ENCODE data around the gene CAPN1.

The CAPN1 gene

DNA sequence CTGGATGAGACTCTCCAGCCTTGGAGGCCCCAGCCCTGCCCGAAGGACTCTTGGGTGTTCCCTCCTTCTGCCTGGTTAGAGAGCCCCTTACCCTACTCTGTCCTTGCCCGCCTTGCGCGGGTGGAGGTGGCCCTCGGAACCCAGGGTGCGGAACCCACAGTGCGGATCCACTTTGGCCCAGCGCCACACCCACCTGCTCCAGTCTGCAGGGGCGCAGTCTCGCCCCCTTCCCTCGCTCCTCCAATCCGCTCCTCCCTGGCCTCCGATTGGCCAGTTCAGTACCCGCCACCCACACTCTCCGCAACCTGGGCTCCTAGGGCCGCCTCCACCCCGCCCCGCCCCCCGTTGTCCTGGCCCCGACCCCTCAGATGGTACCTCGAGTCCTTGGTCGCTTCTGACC, 2.4 kb downstream of the CAPN1 start:
- Histone ChIP-seq H3K27ac (ENCODE audit: low read length) (no peak overlapping the region), H3K9ac (ENCODE audit: low read length) (no peak overlapping the region), H3K4me3 (ENCODE audit: low read length) (peak overlapping the region; percentile 80)

DNA sequence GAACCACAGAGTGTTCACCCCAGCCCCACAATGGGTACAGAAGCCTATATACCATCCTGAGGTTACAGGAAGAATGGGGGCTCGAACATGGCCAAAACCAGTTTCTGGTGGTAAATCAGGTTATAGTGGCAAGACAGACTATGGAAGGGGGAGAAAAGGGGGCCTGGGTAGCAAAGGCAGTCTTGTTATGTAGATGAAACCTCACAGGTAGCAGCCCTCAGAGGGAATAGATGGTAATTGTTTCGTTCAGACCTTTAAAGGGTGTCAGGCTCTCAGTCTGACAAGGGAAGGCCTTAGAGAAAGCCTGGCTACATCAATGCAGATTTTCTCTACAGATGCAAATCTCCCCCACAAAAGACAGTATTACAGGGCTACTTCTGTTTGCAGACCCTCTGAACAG, 3.4 kb downstream of the CAPN1 start:
- peaks cover 33% of the 10 kb centered on the region for H3K4me1 ChIP-seq (ENCODE audit: control insufficient read depth, low read depth, low read length)
- no peaks in the 10 kb centered on the region for H3K9me3 ChIP-seq (ENCODE audit: control insufficient read depth, low read depth, low read length)
- peaks cover 30% of the 10 kb centered on the region for H3K36me3 ChIP-seq (ENCODE audit: control insufficient read depth, low read depth, low read length)
- peak overlapping the region; percentile 47 for H3K4me3 ChIP-seq (ENCODE audit: low read length)
- no peaks in the 10 kb centered on the region for H3K27me3 ChIP-seq (ENCODE audit: control insufficient read depth, insufficient read depth, low read length)
- no peak overlapping the region for H3K9ac ChIP-seq (ENCODE audit: low read length)
- no peak overlapping the region for H3K27ac ChIP-seq (ENCODE audit: low read length)

More for the DNA sequence above, 2.4 kb downstream of the CAPN1 start:
- Histone ChIP-seq H3K36me3 (ENCODE audit: control insufficient read depth, low read depth, low read length) (peaks cover 20% of the 10 kb centered on the region), H3K27me3 (ENCODE audit: control insufficient read depth, insufficient read depth, low read length) (no peaks in the 10 kb centered on the region), H3K9me3 (ENCODE audit: control insufficient read depth, low read depth, low read length) (no peaks in the 10 kb centered on the region), H3K4me1 (ENCODE audit: control insufficient read depth, low read depth, low read length) (peaks cover 33% of the 10 kb centered on the region)

DNA sequence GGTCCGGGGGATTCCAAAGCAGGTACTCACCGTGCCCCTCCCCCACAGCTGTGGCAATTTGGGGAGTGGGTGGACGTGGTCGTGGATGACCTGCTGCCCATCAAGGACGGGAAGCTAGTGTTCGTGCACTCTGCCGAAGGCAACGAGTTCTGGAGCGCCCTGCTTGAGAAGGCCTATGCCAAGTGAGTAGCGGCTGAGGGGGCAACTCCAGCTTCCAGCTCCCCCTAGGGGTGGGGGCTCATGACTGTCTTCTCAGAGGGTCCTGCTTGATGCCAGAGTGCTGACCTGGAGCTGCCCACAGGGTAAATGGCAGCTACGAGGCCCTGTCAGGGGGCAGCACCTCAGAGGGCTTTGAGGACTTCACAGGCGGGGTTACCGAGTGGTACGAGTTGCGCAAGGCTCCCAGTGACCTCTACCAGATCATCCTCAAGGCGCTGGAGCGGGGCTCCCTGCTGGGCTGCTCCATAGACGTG, 4.2 kb downstream of the CAPN1 start:
- Histone ChIP-seq H3K4me1 (ENCODE audit: control insufficient read depth, low read depth, low read length) (peaks cover 33% of the 10 kb centered on the region), H3K27me3 (ENCODE audit: control insufficient read depth, insufficient read depth, low read length) (no peaks in the 10 kb centered on the region), H3K27ac (ENCODE audit: low read length) (no peak overlapping the region), H3K36me3 (ENCODE audit: control insufficient read depth, low read depth, low read length) (peaks cover 38% of the 10 kb centered on the region), H3K9me3 (ENCODE audit: control insufficient read depth, low read depth, low read length) (no peaks in the 10 kb centered on the region), H3K9ac (ENCODE audit: low read length) (no peak overlapping the region), H3K4me3 (ENCODE audit: low read length) (peak overlapping the region; percentile 47)

DNA sequence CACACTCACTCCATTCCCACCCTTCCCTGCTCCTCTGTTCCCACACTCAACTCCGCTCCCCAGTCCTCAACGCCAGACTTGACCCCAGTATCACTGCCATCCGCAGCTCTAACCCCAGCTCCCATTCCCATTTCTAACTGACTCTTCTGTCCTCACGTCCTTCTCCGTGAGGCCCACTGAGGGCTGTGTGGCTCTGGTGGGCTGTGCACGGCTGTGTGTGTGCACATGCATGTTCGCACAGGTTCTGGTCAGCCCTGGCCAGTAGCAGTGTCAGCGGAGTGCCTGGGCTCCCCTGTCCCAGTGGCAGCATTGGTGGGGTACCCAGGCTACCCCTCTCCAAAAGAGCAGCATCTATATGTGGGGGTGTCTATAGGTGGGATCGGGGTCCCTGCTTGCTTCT, 5.0 kb downstream of the CAPN1 start:
- Histone ChIP-seq H3K27me3 (ENCODE audit: control insufficient read depth, insufficient read depth, low read length) (no peaks in the 10 kb centered on the region), H3K9ac (ENCODE audit: low read length) (no peak overlapping the region), H3K4me1 (ENCODE audit: control insufficient read depth, low read depth, low read length) (peaks cover 33% of the 10 kb centered on the region), H3K4me3 (ENCODE audit: low read length) (no peak overlapping the region), H3K36me3 (ENCODE audit: control insufficient read depth, low read depth, low read length) (peaks cover 44% of the 10 kb centered on the region), H3K27ac (ENCODE audit: low read length) (no peak overlapping the region), H3K9me3 (ENCODE audit: control insufficient read depth, low read depth, low read length) (no peaks in the 10 kb centered on the region)

DNA sequence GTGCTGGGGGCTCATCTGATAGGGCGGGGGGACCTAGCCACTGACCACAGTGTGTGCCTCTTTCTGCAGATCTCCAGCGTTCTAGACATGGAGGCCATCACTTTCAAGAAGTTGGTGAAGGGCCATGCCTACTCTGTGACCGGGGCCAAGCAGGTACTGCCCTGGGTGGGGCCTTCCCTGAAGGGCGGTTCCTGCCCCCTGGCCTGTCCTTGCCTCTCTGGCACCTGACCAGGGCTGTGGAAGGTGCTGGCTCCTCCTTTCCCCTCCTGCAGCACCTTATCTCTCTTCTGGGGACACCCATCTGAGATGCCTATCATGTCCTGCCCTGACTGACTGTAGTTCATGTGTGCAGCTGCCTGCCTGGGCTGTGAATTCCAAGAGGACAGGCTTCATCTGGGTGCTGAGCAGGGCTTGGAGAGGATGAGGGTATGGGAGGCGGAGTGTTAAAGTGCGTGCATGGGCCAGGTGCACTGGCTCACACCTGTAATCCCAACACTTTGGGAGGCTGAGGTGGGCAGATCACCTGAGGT, 5.5 kb downstream of the CAPN1 start:
- H3K4me3 ChIP-seq (ENCODE audit: low read length) = no peak overlapping the region
- no peak overlapping the region for H3K27ac ChIP-seq (ENCODE audit: low read length)
- H3K4me1 ChIP-seq (ENCODE audit: control insufficient read depth, low read depth, low read length) = peaks cover 33% of the 10 kb centered on the region
- no peak overlapping the region for H3K9ac ChIP-seq (ENCODE audit: low read length)
- no peaks in the 10 kb centered on the region for H3K27me3 ChIP-seq (ENCODE audit: control insufficient read depth, insufficient read depth, low read length)
- no peaks in the 10 kb centered on the region for H3K9me3 ChIP-seq (ENCODE audit: control insufficient read depth, low read depth, low read length)
- peaks cover 49% of the 10 kb centered on the region for H3K36me3 ChIP-seq (ENCODE audit: control insufficient read depth, low read depth, low read length)

DNA sequence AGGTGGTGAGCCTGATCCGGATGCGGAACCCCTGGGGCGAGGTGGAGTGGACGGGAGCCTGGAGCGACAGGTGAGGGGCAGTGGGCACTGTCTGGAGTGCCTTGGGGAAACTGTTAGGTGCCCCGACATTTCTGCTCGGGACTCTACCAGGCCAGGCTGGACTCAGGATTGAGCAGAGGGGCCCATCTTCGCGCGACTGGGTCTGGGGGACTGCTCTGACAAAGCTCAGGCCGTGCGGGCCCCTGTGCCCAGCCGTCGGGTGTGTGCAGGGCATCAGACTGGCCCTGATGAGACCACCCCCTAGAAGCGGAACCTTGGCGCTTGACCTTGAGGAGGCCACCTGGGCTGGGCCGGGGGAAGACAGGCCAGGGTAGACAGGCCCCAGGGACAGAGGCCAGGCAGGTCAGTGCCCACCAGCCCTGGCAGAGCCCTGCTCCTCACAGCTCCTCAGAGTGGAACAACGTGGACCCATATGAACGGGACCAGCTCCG, 6.3 kb downstream of the CAPN1 start:
- H3K27me3 ChIP-seq (ENCODE audit: control insufficient read depth, insufficient read depth, low read length) = no peaks in the 10 kb centered on the region
- no peak overlapping the region for H3K4me3 ChIP-seq (ENCODE audit: low read length)
- peaks cover 27% of the 10 kb centered on the region for H3K4me1 ChIP-seq (ENCODE audit: control insufficient read depth, low read depth, low read length)
- no peak overlapping the region for H3K9ac ChIP-seq (ENCODE audit: low read length)
- H3K36me3 ChIP-seq (ENCODE audit: control insufficient read depth, low read depth, low read length) = peaks cover 53% of the 10 kb centered on the region
- no peaks in the 10 kb centered on the region for H3K9me3 ChIP-seq (ENCODE audit: control insufficient read depth, low read depth, low read length)
- no peak overlapping the region for H3K27ac ChIP-seq (ENCODE audit: low read length)

DNA sequence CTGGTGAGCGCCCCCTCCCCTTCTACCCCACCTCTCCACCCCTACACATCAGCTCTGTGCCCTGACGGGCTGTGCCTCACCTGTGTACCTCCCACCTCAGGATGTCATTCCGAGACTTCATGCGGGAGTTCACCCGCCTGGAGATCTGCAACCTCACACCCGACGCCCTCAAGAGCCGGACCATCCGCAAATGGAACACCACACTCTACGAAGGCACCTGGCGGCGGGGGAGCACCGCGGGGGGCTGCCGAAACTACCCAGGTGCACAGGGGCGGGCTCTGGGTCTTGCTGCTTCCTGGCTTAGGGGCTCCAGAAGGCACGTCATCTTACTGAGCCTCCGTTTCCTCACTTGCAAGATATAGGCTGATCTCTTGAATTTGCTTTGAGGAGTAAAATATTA, 6.8 kb downstream of the CAPN1 start:
- Histone ChIP-seq H3K27me3 (ENCODE audit: control insufficient read depth, insufficient read depth, low read length) (no peaks in the 10 kb centered on the region), H3K4me1 (ENCODE audit: control insufficient read depth, low read depth, low read length) (peaks cover 22% of the 10 kb centered on the region), H3K4me3 (ENCODE audit: low read length) (no peak overlapping the region), H3K27ac (ENCODE audit: low read length) (no peak overlapping the region), H3K9me3 (ENCODE audit: control insufficient read depth, low read depth, low read length) (no peaks in the 10 kb centered on the region), H3K36me3 (ENCODE audit: control insufficient read depth, low read depth, low read length) (peaks cover 53% of the 10 kb centered on the region), H3K9ac (ENCODE audit: low read length) (no peak overlapping the region)

DNA sequence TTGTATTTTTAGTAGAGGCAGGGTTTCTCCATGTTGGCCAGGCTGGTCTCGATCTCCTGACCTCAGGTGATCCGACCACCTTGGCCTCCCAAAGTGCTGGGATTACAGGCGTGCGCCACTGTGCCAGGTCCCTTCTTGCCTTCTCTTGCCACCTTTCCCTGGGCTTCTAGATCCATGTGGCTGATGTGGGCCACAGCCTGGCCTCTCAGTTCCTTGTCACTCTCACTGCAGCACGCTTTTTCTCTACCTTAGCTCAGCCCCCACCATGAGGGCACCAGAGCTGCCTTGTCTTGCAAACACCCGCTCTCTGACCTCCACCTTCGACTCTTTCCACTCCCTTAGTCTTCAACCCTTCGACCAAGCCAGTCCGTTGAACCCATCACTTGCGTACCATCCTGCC, 7.5 kb downstream of the CAPN1 start:
- H3K36me3 ChIP-seq (ENCODE audit: control insufficient read depth, low read depth, low read length) = peaks cover 53% of the 10 kb centered on the region

DNA sequence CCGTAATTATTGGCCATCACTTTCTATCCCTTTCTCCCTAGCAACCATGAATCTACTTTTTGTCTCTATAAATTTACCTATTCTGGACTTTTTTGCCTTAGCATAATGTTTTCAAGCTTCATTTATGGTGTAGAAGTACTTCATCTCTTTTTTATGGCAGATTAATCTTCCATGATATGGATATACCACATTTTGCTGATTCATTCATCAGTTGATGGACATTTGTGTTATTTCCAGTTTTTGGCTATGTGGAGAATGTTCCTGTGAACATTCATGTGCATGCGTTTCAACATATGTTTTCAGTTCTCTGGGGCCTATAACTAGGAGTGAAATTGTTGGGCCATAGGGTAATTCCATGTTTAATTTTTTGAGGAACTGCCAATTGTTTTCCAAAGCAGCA, 12.8 kb downstream of the CAPN1 start:
- Histone ChIP-seq H3K27me3 (ENCODE audit: control insufficient read depth, insufficient read depth, low read length) (no peaks in the 10 kb centered on the region), H3K4me1 (ENCODE audit: control insufficient read depth, low read depth, low read length) (no peaks in the 10 kb centered on the region), H3K9ac (ENCODE audit: low read length) (no peak overlapping the region), H3K36me3 (ENCODE audit: control insufficient read depth, low read depth, low read length) (peaks cover 47% of the 10 kb centered on the region), H3K9me3 (ENCODE audit: control insufficient read depth, low read depth, low read length) (no peaks in the 10 kb centered on the region), H3K4me3 (ENCODE audit: low read length) (no peak overlapping the region), H3K27ac (ENCODE audit: low read length) (no peak overlapping the region)

More for the DNA sequence above, 7.5 kb downstream of the CAPN1 start:
- Histone ChIP-seq H3K9ac (ENCODE audit: low read length) (no peak overlapping the region), H3K27me3 (ENCODE audit: control insufficient read depth, insufficient read depth, low read length) (no peaks in the 10 kb centered on the region), H3K4me3 (ENCODE audit: low read length) (no peak overlapping the region), H3K4me1 (ENCODE audit: control insufficient read depth, low read depth, low read length) (peaks cover 16% of the 10 kb centered on the region), H3K9me3 (ENCODE audit: control insufficient read depth, low read depth, low read length) (no peaks in the 10 kb centered on the region), H3K27ac (ENCODE audit: low read length) (no peak overlapping the region)

DNA sequence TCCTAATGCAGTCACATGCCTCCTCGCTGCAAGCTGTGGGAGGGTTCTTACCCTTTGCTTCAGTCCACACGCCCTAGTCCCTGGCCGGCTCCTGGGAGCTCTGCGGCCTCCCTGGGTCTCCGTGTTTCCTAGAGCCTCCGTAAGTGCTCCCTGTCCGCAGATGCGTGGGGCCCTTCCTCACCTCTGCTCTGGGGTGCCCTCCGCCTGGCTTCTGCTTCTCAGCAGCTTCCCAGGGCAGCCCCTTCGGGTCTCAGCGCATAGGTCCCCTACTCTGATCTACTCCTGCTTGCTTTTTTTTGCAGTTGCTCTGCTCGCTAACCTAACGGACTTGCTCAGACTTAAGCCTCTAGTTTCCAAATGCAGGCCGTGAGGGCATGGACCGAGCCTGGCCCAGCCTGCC, 22.4 kb downstream of the CAPN1 start:
- Histone ChIP-seq H3K4me3 (ENCODE audit: low read length) (no peak overlapping the region), H3K36me3 (ENCODE audit: control insufficient read depth, low read depth, low read length) (peaks cover 40% of the 10 kb centered on the region)

DNA sequence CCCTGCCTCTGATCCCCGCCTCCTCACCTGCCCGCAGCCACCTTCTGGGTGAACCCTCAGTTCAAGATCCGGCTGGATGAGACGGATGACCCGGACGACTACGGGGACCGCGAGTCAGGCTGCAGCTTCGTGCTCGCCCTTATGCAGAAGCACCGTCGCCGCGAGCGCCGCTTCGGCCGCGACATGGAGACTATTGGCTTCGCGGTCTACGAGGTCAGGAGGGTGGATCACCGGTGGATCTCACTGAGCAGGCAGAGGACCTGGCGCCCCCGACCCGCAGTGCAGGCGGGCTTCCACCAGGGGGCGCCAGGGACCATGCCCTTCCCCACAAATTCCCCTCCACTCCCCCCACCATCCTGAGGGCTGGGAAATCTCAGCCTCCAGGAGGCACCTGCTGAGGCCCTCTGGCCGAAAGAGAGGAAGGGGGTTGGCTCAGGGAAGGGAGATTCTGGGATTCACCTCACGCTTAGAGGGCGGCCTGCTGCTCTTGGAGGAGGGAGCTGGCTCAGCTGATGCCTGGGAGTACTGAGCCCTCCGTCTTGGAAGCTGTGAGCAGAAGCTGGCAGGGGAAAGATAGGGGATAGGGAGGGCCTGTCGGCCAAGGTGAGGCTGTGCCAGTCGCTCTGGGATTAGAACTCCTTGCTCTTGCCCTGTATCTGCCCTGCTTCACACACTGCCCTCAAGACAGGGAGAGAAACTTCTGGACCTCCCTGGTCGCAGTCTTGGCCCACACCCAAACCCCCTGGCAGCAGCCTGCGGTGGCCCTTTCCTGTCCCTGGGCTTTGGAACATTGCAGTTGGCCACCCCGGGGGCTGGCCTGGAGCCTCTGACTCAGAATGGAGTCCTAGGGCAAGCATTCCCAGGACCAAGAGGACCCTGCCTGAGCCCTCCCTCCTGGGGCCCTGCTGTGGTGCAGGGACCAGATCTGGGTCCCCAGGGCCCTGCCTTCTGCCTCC, 23.2 kb downstream of the CAPN1 start:
- Histone ChIP-seq H3K27ac (ENCODE audit: low read length) (no peak overlapping the region), H3K9me3 (ENCODE audit: control insufficient read depth, low read depth, low read length) (no peaks in the 10 kb centered on the region), H3K4me3 (ENCODE audit: low read length) (no peak overlapping the region), H3K4me1 (ENCODE audit: control insufficient read depth, low read depth, low read length) (no peaks in the 10 kb centered on the region), H3K36me3 (ENCODE audit: control insufficient read depth, low read depth, low read length) (peaks cover 42% of the 10 kb centered on the region), H3K9ac (ENCODE audit: low read length) (no peak overlapping the region), H3K27me3 (ENCODE audit: control insufficient read depth, insufficient read depth, low read length) (no peaks in the 10 kb centered on the region)

More for the DNA sequence above, 22.4 kb downstream of the CAPN1 start:
- Histone ChIP-seq H3K27me3 (ENCODE audit: control insufficient read depth, insufficient read depth, low read length) (no peaks in the 10 kb centered on the region), H3K9me3 (ENCODE audit: control insufficient read depth, low read depth, low read length) (no peaks in the 10 kb centered on the region), H3K27ac (ENCODE audit: low read length) (no peak overlapping the region), H3K4me1 (ENCODE audit: control insufficient read depth, low read depth, low read length) (no peaks in the 10 kb centered on the region), H3K9ac (ENCODE audit: low read length) (no peak overlapping the region)
